Stimulated activated CD8-positive, alpha-beta memory T cell treated with anti-CD3 and anti-CD28 coated beads, Interleukin-7, amount 100 ng/mL, for 24 hours (primary cell): ENCODE results near the gene PEX14.

Experiments
- DNase-seq: peaks from one replicate; pipeline ENCODE4 v3.0.0-alpha.2; 2020; ENCODE audit warnings: low read depth

Gene PEX14

GRCh38 chr1:10546896-10547295 is 72.1 kb downstream of the PEX14 start:
- DNase-seq = no peak

DNA sequence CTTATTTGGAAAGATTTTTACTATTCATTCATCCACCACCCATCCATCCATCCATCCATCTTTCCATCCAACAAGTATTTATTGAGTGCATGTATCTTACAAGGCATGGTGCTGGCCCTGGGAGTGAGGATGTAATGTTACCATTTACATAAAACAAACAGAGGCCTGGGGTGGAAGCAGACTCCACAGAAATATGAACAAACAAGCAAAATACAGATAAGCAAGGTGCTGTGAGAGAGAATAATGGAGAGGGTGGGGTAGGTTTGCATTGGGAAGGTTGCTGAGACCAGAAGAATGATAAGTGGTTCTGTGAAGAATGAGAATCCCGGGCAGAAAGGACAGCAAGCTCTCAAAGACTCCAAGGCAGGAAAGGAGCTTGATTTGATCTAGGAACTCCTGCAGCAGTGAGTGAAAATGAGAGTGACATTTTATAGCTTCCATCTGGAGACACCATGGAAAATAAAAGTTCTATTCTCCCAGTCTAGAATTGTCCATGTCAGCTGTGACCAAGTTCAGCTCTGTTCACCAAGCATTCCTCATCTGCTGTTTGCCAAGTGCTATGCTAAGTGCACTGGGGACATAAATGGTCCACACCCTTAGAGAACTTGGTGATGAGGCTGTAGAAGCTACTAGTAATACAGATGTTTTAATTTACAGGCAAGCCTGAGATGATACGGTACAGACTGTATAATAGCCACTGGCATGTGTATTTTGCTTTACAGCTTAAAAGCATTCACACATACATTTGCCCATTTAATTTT is 75.3 kb downstream of the PEX14 start:
- DNase-seq = no peak

- no peak for DNase-seq
Observed at GRCh38 chr1:10553118-10553517, 78.4 kb downstream of the PEX14 start.

GRCh38 chr1:10555635-10556429 is 81.1 kb downstream of the PEX14 start:
- no peak for DNase-seq

GRCh38 chr1:10556430-10557005 is 81.8 kb downstream of the PEX14 start:
- no peak for DNase-seq

DNA sequence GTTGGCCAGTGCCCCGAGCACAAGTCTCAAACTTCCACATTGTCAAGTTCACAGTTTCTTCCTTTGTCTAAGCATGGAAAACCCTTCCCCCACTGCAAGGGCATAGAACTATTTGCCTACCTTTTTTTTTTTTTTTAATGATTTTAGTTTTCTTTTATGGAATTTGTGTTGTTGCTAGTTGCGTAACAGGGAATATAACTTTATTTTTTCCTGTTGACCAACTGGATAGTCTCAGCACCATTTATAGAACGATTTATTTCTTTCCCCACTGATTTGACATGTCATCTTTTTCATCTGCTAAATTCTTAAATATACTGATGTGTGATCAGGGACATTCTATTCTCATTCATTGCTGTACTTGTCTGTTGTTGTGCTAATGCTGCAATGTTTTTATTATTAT is 83.0 kb downstream of the PEX14 start:
- no peak for DNase-seq

DNA sequence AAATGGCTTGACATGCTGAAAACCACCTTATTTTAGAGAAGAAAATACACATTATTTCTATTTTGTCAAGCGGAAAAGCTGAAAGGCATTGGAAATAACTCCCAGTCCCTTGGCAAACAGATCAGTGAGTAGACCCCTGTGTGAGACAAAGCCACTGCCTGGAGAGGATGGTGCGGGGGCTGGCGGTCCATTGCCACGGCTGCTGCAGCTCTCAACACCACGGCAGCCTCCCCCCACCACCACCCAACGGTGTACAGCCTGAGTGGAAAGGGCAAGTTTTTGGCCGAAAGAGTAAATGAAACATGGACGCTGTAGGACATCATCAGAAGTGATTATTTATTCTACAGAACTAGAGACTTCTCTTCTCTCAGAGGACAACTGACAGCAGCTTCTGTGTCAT is 84.6 kb downstream of the PEX14 start:
- no peak for DNase-seq

GRCh38 chr1:10561497-10561896 is 86.7 kb downstream of the PEX14 start:
- DNase-seq = no peak

GRCh38 chr1:10561955-10562354 is 87.2 kb downstream of the PEX14 start:
- DNase-seq = no peak

DNA sequence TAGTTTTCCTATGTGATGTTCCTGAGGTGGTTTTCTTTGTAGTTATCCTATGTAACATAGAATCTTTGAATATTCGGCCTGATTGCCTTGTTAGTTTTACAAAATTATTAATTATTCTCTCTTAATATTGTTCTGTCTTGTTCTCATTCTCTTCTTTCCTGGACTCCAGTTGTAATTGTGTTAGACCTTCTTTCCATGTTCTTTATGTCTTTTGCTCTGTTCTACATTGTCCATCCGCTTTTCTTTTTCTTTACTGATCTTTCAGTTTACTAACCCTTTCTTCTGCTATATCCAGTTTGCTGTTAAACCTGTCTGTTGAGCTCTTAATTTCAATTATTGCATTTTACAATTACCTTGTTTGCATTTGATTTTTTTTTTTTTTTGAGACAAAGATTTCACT is 89.3 kb downstream of the PEX14 start:
- no peak for DNase-seq

DNA sequence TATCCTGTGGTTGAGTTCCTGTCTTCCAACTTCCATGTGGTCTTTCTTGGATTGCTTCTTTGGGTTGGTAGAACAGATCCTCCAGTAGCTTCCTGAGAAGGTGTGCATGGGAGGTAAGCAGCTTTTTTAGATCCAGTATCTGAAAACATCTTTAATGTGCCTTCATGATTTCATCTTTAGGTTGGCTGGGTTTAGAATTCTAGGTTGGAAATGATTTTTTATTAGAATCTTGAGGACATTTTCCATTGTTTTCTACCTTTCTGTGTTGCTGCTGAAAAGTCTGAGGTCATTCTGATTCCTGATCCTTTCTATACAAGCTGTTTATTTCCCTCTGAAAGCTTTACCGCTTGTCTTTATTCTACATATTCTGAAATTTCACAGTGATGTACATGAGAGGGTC is 94.8 kb downstream of the PEX14 start:
- no peak for DNase-seq

- no peak for DNase-seq
Observed at GRCh38 chr1:10575616-10576015, 100.9 kb downstream of the PEX14 start.

DNA sequence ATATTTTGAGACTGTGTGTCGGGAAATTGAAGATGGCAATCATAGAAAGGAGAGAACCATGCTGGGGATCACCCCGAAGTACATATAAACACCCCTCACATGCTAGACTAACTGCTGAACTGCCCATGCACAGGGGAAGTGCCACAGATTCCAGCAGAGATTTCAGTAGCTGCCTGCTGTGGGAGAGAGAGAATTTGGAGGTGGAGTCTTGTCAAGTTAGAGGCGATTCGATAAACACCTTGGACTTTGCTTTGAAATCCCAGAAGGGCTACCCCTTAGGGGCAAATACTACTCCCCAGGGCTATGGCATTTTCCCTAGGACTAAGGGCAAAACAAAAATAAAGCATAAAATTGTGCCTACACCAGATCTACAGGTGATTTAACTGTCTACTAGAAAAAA is 103.3 kb downstream of the PEX14 start:
- no peak for DNase-seq

DNA sequence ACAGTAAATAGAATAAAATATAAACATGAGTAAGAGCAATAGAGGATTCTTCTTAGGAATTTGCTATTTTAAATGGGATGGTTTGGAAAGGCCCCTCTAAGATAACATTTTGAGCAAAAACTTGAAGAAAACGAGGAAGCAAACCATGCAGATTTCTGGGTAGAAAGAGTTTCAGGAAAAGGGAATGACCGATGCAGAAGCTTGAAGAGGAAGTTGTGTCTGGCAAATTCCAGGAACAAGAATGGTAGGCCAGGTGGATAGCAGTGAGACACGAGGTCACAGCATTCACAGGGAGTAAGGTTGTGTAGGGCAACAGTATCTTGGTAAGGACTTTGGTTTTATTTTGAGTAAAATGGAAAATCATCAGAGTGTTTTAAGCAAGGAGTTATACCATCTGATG is 108.9 kb downstream of the PEX14 start:
- no peak for DNase-seq

- DNase-seq = no peak
Observed at GRCh38 chr1:10585242-10585641, 110.5 kb downstream of the PEX14 start.

DNA sequence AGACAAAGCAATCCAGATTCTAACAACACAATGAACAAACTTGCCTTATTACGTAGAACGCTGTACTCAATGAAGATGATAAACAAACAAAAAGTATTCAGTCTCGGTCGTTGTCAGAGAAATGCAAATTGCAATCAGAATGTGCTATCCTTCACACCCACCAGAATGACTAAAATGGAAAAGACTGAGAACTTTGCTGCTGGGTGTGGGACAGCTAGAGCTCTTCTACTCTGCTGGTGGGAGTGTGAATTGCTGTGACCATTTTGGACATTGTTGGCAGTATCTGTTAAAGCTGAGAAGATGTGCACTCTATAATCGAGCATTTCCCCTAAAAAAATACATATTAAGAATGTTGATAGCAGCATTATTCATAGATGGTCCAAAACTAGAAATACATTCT is 111.4 kb downstream of the PEX14 start:
- no peak for DNase-seq

DNA sequence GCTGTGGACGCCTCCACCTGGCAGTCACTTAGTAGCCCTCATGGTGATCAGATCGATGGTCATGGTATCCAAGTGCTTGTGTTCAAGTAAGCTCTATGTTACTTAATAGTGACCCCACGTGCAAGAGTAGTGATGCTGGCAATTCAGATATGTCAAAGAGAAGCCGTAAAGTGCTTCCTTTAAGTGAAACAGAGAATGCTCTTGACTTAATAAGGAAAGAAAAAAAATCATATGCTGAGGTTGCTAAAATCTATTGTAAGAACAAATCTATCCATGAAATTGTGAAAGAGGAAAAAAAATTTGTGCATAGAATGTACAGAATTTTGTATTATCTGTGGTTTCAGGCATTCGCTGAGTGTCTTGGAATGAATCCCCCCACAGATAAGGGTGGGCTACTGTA is 113.9 kb downstream of the PEX14 start:
- DNase-seq = no peak

- DNase-seq = no peak
Observed at GRCh38 chr1:10589074-10589473, 114.3 kb downstream of the PEX14 start.

DNA sequence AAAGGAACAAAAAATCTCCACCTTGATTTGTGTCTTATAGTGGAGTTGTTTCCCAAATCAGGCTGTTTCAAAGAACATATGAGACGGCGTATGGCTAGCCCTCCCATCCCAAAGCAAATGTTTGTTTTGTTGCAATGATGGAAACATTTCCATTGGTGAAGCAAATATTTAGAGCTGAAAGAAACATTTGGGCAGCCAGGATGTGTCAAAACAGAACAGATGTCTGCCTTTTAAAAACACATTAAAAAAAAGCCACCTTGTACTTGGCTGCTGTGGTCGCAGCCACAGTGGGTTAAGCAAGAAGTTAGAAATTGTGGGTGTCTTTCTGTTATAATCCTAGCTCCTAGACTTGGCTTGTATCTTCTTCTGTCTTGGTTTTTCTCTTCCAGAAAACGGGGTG is 116.3 kb downstream of the PEX14 start:
- DNase-seq = no peak

GRCh38 chr1:10592373-10592772 is 117.6 kb downstream of the PEX14 start:
- no peak for DNase-seq

- no peak for DNase-seq
Observed at GRCh38 chr1:10593750-10594149, 119.0 kb downstream of the PEX14 start.

GRCh38 chr1:10594595-10595223 is 120.0 kb downstream of the PEX14 start:
- DNase-seq = no peak

GRCh38 chr1:10596780-10597179 is 122.0 kb downstream of the PEX14 start:
- DNase-seq = no peak
